ENCODE results near the gene LYPD5. TPM values are rescaled to one million over a fixed set of nuclear protein-coding genes. Genes with fewer than 3 reads are reported as not detected.

LYPD5 gene
- total RNA-seq, 4 donors from 2014 or later = 2.1 to 5.2 (median 2.6) TPM; not detected in 1

DNA sequence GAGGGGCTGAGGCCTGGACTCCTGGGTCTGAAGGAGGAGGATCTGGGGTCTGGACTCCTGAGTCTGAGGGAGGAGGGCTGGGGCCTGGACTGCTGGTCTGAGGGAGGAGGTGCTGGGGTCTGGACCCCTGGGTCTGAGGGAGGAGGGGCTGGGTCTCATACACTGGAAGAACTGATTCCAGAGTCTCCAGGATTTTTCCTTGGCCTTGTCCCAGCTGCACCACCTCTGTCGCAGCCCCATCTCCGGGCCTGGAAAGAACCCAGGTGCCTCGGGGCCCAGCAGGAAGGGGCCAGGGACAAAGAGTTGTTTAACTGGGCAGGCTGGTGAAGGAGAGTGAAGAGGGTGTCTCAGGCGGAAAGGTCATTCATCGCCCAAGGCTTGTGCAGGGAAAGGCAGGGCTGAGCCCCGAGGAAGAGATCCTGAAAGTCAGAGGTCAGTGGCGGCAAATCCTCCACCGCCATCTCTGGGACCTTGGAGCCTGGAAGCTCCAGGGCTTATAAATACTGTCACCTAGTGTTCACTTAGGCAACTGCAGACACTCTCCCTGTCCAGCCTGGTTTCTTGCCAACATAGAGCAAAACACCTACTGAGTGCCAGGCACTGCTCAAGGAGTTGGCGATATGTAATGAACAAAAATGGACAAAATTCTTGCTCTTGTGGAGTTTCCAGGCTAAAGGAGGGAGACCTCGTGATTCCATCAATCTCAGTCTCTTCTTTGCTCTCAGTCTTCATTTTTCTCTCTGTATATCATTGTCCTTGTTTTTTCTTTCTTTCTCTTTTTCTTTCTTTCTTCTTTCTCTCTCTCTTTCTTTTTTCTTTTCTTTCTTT, 17.1 kb downstream of the LYPD5 start:
- TF ChIP-seq POLR2AphosphoS5 (IDR thresholded peaks at IDR 0.05) = peak in 1 of 3 donors; percentile 4
- TF ChIP-seq EP300 (IDR thresholded peaks at IDR 0.05; ENCODE audit: low read depth) = no peak
- no peak for TF ChIP-seq POLR2A (IDR thresholded peaks at IDR 0.05)
- TF ChIP-seq, protein P1, sequence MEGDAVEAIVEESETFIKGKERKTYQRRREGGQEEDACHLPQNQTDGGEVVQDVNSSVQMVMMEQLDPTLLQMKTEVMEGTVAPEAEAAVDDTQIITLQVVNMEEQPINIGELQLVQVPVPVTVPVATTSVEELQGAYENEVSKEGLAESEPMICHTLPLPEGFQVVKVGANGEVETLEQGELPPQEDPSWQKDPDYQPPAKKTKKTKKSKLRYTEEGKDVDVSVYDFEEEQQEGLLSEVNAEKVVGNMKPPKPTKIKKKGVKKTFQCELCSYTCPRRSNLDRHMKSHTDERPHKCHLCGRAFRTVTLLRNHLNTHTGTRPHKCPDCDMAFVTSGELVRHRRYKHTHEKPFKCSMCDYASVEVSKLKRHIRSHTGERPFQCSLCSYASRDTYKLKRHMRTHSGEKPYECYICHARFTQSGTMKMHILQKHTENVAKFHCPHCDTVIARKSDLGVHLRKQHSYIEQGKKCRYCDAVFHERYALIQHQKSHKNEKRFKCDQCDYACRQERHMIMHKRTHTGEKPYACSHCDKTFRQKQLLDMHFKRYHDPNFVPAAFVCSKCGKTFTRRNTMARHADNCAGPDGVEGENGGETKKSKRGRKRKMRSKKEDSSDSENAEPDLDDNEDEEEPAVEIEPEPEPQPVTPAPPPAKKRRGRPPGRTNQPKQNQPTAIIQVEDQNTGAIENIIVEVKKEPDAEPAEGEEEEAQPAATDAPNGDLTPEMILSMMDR (IDR thresholded peaks at IDR 0.05) = peak; percentile 97 to 99 (median 97)
- no peaks in the 10 kb centered on the region for H3K27me3 ChIP-seq
- H3K36me3 ChIP-seq = no peaks in the 10 kb centered on the region
- 0 to 9% methylated on average over 6 to 10 of the region's 10 CpGs for WGBS, 2 donors (ENCODE audit: low coverage in 1 of 2)
- DNase-seq = peak; percentile 70
- in situ Hi-C loops (cut with MboI; ENCODE audit: low pct_ligation_motif_present in 1 of 4, low pct_unique_long_range_greater_than_20kb in 1 of 4, low sequenced_read_pairs in 3 of 4) (loop anchor here in 2 of 4 donors (5.0 kb wide), 1 partner anchor 43 kb away; no protein-coding TSS in a partner anchor), intact Hi-C loops (cut with DNase I; ENCODE audit: low total_unique reads) (loop anchor here (5.0 kb wide), 1 partner anchor 38 kb away; no protein-coding TSS in a partner anchor)
- peak overlapping the region; percentile 44 to 67 (median 50) for H3K27ac ChIP-seq
- no peak overlapping the region for H3K4me3 ChIP-seq
- no peaks in the 10 kb centered on the region for H3K9me3 ChIP-seq
- peaks cover 14 to 35% (median 23%) of the 10 kb centered on the region in 4 donors for H3K4me1 ChIP-seq

DNA sequence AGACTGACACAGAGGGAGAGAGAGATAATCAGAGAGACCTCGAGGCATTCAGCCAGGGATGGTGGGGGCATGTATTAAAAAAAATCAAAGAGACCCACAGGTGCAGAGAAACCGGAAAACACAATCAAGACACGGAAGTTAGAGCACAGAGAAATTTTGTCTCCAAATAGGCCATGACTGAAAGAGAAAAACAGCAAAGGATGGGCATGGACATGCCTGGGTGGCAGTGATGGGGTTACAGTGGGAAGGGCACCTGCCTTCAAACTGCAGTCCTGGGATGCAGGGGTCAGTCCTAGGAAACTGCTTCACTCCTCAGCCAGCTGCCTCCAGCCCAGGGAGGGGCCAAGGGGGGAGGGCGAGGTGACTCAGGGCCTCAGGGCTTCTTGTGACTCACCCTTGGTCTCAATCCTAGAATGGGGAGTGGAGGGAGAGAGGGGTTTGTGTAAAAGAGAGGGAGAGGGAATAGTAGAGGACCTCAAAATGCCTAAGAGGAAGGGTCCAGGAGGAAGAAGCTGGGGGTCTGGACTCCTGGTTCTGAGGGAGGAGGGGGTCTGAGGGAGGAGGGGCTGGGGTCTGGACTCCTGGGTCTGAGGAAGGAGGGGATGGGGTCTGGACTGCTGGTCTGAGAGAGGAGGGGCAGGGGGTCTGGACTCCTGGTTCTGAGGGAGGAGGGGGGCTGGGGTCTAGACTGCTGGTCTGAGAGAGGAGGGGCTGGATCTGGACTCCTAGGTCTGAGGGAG, 17.8 kb downstream of the LYPD5 start:
- intact Hi-C loops (cut with DNase I; ENCODE audit: low total_unique reads) = loop anchor here (5.0 kb wide), 1 partner anchor 37 kb away; no protein-coding TSS in a partner anchor
- Histone ChIP-seq H3K9me3 (no peaks in the 10 kb centered on the region), H3K27ac (peak overlapping the region; percentile 44 to 67 (median 50)), H3K4me3 (no peak overlapping the region), H3K4me1 (peaks cover 14 to 43% (median 30%) of the 10 kb centered on the region in 4 donors), H3K27me3 (no peaks in the 10 kb centered on the region), H3K36me3 (no peaks in the 10 kb centered on the region)
- WGBS, 2 donors (ENCODE audit: low coverage in 1 of 2) = 35 to 56% methylated on average over 2 to 4 of the region's 4 CpGs
- TF ChIP-seq POLR2AphosphoS5 (IDR thresholded peaks at IDR 0.05) = no peak
- no peak for TF ChIP-seq EP300 (IDR thresholded peaks at IDR 0.05; ENCODE audit: low read depth)
- no peak for TF ChIP-seq POLR2A (IDR thresholded peaks at IDR 0.05)
- TF ChIP-seq, protein P1 (IDR thresholded peaks at IDR 0.05) = no peak
- DNase-seq = peak; percentile 79
- in situ Hi-C loops (cut with MboI; ENCODE audit: low pct_ligation_motif_present in 1 of 4, low pct_unique_long_range_greater_than_20kb in 1 of 4, low sequenced_read_pairs in 3 of 4) = no loop called here

DNA sequence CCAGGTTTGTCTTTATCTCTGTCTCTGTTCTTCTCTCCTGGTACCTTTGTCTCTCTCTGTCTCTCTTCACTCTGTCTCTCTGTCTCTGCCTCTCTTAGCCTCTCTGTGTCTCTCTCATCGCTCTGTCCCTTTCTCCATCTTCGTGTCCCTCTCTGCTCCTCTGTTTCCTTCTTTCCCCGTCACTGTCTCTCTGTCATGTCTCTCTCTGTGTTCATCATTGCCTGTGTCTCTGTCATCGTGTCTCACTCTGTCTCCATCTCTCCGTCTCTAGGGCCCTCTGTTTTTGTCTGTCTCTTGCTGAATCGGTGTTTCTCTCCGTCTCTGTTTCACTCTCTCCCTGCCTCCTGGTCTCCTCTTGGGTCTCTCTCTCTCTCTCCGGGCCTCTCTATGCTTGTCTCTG, 18.6 kb downstream of the LYPD5 start:
- intact Hi-C loops (cut with DNase I; ENCODE audit: low total_unique reads) = loop anchor here (5.0 kb wide), 1 partner anchor 36 kb away; no protein-coding TSS in a partner anchor
- no peak for TF ChIP-seq POLR2AphosphoS5 (IDR thresholded peaks at IDR 0.05)
- 77 to 90% methylated on average over 5 to 8 of the region's 8 CpGs for WGBS, 2 donors (ENCODE audit: low coverage in 1 of 2)
- H3K27me3 ChIP-seq = no peaks in the 10 kb centered on the region
- peak overlapping the region; percentile 44 to 67 (median 50) for H3K27ac ChIP-seq
- no peak overlapping the region for H3K4me3 ChIP-seq
- peaks cover 18 to 51% (median 38%) of the 10 kb centered on the region in 4 donors for H3K4me1 ChIP-seq
- H3K36me3 ChIP-seq = no peaks in the 10 kb centered on the region
- DNase-seq = no peak
- in situ Hi-C loops (cut with MboI; ENCODE audit: low pct_ligation_motif_present in 1 of 4, low pct_unique_long_range_greater_than_20kb in 1 of 4, low sequenced_read_pairs in 3 of 4) = no loop called here
- no peaks in the 10 kb centered on the region for H3K9me3 ChIP-seq

DNA sequence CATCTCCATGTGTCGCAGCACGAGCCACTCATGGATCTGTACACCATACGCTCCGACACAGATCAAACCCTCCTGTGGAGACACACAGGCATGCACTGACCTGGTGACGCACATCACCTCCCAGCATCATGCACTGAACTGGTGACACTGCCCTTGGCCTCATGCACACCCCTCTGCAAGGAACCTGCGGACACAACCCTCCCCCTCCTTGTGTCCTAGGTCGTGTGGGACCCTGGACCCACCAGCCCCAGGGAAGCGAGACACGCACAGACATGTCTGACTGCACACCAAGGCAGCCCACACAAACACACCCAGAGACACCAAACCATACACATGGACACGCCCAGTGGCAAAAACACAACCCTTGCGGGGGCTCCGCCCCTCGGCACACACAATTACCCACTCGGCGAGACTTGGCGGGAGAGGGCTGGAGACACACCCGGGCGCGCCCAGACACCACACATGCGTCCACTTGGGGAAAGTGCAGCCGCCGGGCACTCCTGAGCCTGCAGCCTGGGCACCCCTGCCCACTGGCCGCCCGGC, 19.5 kb downstream of the LYPD5 start:
- no peak overlapping the region for H3K4me3 ChIP-seq
- no peaks in the 10 kb centered on the region for H3K9me3 ChIP-seq
- intact Hi-C loops (cut with DNase I; ENCODE audit: low total_unique reads) (loop anchor here (5.0 kb wide), 1 partner anchor 35 kb away; no protein-coding TSS in a partner anchor), in situ Hi-C loops (cut with MboI; ENCODE audit: low pct_ligation_motif_present in 1 of 4, low pct_unique_long_range_greater_than_20kb in 1 of 4, low sequenced_read_pairs in 3 of 4) (no loop called here)
- peak overlapping the region; percentile 25 to 67 (median 46) for H3K27ac ChIP-seq
- 39% methylated on average over 24 of the region's 24 CpGs; no CpG with 5 or more reads in 1 of the 2 donors for WGBS, 2 donors (ENCODE audit: low coverage in 1 of 2)
- peak; percentile 39 for TF ChIP-seq POLR2A (IDR thresholded peaks at IDR 0.05)
- TF ChIP-seq, protein P1 (IDR thresholded peaks at IDR 0.05) = no peak
- H3K27me3 ChIP-seq = no peaks in the 10 kb centered on the region
- peaks cover 25 to 60% (median 46%) of the 10 kb centered on the region in 4 donors for H3K4me1 ChIP-seq
- DNase-seq = peak; percentile 88
- H3K36me3 ChIP-seq = no peaks in the 10 kb centered on the region

All from transverse colon (tissue), 4 donors.